HG02840 (cell line): ENCODE data around the gene RPL29.

ENCODE experiments used
- ATAC-seq: cut with Tn5 transposase; IDR thresholded peaks from one replicate; pipeline ENCODE4 v1.9.1; 2021; ENCODE audit warnings: mild to moderate bottlenecking, moderate library complexity, moderate number of reproducible peaks; ENCODE audit not compliant: unreplicated experiment, low FRiP score

Gene RPL29

DNA sequence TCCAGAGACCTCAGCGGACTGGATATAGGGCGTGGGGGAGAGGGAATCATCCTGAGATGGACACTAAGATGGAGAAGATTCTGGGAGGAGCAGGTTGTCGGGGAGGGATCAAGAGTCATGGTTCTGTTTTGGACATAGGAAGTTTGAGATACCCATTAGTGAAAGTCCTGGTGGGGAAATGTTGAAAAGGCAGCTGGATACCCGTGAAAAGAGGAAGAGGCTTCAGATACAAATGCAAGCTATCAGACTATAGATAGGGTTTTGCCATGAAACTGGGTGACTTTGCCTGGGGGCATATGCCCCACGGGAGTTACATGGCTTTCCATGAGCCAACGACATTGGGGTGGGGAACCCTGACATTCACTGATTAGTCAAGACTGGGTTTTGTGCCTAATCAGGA, 41.6 kb downstream of the RPL29 start:
- ATAC-seq: no peak

DNA sequence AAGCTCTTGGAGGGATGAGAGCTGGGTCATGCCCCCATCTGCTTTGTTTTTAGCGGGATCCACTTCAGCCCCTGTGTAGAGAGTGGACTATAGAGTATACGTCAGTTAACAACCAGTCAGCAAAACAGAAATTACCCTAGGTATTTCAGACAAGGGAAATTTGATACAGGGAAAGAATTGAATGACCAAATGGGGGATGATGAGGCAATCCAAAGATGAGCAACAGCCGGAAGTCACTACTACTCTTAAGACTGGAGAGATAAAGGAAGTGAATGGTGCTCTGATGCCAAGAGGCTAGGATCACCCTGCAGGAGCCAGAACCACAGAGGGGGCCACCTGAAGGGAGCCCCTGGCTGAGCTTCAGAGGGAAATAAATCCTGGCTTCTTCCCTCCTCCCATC, 42.2 kb downstream of the RPL29 start:
- ATAC-seq: no peak

DNA sequence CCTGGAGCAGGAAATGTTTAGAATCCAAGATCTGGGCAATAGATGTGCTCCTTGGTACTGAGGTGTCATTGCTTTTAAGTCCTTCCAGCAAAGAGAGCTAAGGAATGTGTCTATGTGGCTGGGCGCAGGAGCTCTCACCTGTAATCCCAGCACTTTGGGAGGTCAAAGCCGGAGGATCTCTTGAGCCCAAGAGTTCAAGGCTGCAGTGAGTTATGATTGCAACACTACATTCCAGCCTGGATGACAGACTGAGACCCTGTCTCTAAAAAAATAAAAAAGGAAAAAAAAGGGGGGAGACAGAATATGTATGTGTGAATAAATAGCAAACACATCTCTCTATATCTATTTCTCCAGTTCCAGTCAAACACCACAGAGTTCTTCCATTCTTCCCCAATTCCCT, 44.8 kb downstream of the RPL29 start:
- ATAC-seq: no peak

DNA sequence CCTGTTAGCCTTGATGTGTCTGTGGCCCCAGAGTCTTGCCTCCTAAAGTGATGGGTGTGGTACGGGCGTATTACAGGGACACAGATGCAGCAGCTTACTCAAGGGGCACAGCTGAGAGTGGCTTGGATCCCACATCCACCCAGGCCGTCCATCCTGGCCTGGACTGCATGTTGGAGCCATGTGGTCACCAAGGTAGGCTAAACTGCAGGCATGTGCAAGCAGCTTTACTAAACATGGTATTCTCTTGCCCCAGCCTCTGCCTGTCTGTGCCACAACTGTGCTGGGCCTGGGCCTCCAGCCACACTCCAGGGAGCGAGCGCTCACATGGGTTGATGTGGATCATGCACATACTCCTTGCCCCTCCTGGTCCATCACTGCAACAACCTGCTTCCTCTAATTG, 46.6 kb downstream of the RPL29 start:
- no peak for ATAC-seq

DNA sequence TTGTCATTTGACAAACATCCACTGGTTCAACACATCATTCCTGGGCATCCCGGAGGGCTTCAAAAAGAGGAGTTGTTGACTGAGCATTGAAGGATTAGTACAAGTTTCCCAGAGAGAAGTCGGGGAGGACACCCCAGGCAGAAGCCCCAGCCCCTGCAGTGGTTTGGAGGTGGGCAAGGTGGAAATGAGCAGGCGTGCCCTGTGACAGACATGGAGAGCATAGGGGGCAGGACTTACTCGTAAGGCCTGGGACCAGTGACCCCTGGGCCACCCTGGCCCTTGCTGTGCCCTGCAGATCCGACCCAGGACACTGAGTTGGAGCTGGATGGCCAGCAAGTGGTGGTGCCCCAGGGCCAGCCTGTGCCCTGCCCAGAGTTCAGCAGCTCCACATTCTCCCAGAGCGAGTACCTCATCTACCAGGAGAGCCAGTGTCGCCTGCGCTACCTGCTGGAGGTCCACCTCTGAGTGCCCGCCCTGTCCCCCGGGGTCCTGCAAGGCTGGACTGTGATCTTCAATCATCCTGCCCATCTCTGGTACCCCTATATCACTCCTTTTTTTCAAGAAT, 47.6 kb downstream of the RPL29 start:
- ATAC-seq: no peak

DNA sequence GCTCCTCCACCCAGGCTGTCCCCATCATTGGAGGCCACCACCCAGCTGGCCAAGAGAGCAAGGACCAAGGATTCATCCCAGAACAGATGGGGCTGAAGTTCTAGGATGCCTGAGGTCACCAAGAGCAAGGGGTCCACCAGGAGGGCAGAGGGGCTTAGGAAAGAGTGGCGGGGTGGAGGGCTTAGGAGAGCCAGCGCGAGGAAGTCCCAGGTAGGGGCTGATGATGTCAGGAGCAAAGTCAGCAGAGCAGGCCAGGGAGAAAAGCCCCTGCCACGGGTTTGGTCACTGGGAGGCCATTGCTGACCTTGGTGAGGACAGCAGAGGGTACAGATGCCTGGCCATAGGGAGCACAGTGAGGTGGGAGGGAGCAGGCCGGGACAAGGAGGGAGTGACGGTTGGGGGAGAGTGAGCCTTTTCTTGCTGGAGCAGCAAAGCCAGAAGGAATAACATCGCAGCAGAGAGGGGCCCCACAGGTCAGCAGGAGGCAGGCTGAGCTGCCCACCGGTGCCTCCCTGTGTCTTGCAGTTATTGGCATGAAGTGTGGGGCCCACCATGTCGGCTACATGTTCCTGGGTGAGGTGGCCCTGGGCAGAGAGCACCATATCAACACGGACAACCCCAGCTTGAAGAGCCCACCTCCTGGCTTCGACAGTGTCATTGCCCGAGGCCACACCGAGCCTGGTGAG, 48.3 kb downstream of the RPL29 start:
- no peak for ATAC-seq

DNA sequence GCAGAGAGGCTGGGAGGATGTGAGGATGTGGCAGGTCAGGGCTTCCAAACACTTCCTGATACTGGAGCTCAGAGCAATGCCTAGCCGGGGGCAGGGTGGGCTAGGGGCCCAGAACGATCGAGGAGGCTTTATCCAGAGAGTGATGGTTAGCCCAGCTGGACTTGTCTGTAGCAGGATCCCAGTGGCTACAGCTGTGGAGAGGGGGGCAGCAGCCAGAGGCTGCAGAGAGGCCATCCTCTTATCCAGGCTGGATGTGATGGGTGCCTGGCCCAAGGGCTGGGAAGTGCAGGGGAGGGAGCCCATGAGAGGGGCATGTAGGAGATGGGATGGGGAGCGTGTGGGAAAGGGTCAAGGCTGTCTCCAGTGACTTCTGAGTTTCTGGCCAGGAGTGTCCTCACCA, 48.9 kb downstream of the RPL29 start:
- no peak for ATAC-seq

DNA sequence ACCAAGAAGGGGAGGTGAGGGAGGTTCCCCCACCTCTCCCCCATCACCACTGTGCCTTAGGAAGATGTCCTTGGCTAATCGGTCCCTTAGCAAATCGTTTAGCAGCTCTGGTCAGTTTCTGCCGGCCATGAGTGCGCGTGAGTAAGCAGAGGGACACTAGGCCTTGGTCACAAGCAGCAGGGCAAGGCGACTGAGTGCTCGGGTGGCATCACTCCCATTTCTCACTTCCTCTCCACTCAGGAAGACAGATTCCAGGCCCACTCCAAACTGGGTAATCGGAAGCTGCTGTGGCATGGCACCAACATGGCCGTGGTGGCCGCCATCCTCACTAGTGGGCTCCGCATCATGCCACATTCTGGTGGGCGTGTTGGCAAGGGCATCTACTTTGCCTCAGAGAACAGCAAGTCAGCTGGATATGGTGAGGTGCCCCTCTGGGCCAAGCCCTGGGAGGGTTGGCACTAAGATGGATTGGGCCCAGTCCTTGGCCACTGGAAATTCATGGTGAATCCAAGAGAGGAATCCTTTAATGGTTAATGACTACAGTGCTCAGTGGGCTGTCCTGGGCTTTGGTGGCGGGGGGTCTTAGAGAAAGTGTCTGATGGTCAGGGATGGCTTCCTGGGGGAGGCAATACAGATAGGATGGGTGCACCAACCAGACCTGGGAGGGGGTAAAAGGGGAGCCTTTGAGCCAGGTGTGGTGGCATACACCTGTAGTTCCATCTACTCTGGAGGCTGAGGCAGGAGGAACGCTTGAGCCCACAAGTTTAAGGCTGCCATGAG, 49.6 kb downstream of the RPL29 start:
- ATAC-seq: no peak

DNA sequence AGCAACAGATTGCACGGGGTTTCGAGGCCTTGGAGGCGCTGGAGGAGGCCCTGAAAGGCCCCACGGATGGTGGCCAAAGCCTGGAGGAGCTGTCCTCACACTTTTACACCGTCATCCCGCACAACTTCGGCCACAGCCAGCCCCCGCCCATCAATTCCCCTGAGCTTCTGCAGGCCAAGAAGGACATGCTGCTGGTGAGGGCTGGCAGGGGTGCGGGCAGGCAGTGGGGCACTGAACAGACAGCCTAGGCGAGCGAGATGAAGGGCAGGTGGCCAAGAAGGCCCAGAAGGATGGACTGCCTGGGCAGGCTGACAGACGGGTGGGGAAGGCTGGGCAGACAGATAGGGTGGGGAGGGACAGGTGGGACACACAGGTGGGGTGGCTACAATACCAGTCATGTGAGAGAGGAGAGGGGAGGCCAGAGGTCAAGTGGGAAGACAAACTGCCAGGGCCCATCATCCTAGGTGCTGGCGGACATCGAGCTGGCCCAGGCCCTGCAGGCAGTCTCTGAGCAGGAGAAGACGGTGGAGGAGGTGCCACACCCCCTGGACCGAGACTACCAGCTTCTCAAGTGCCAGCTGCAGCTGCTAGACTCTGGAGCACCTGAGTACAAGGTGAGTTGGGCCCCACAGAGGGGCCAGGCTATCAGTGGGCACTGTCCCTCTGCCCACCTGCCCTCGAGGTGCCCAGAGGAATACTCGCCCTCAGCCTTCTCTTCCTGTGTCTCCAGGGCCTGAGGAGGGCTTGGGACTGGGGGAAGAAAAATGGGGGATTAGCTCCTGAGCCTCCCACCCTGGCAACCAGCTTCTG, 50.5 kb downstream of the RPL29 start:
- no peak for ATAC-seq

DNA sequence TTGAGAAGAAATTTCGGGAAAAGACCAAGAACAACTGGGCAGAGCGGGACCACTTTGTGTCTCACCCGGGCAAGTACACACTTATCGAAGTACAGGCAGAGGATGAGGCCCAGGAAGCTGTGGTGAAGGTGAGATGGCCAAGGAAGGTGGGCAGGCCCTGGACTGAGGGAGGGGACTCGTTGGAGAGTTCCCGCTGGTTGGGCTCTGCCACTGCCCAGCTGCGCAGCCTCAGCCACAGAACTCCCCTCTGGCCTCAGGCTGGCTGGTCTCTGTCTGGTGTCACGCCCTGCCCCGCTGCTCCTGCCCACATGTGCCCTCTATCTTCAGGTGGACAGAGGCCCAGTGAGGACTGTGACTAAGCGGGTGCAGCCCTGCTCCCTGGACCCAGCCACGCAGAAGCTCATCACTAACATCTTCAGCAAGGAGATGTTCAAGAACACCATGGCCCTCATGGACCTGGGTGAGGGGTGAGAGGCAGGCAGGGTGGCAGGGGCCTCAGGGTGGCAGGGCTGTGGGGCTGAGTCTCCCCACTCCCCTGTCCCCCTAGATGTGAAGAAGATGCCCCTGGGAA, 51.2 kb downstream of the RPL29 start:
- no peak for ATAC-seq
